TTC549 (cell line): ENCODE data around the gene PDE3A.

Source experiments
- FAIRE-seq: peaks from 2 replicates; lab custom pipeline; 2012; peaks lifted over from hg19 to GRCh38; lab: Jason Lieb, UNC

PDE3A gene

GRCh38 chr12:20458011-20458410 lies 89.7 kb downstream of the PDE3A start:
- FAIRE-seq = no peak

- no peak for FAIRE-seq
These were observed 91.6 kb downstream of the PDE3A start for GRCh38 chr12:20459920-20460319.

GRCh38 chr12:20460956-20461355 lies 92.6 kb downstream of the PDE3A start:
- FAIRE-seq = no peak

- FAIRE-seq = peak; percentile 38
These were observed 95.7 kb downstream of the PDE3A start for GRCh38 chr12:20463913-20464524.

- no peak for FAIRE-seq
These were observed 101.0 kb downstream of the PDE3A start for GRCh38 chr12:20469300-20469699.

GRCh38 chr12:20469756-20470155 lies 101.4 kb downstream of the PDE3A start:
- FAIRE-seq = no peak

- no peak for FAIRE-seq
These were observed 103.9 kb downstream of the PDE3A start for GRCh38 chr12:20472102-20472782.

- FAIRE-seq = no peak
These were observed 104.8 kb downstream of the PDE3A start for GRCh38 chr12:20473133-20473532.

- FAIRE-seq = no peak
These were observed 105.7 kb downstream of the PDE3A start for GRCh38 chr12:20474016-20474415.

GRCh38 chr12:20474443-20474842 lies 106.1 kb downstream of the PDE3A start:
- FAIRE-seq = no peak

GRCh38 chr12:20475542-20475941 lies 107.2 kb downstream of the PDE3A start:
- FAIRE-seq = no peak

- no peak for FAIRE-seq
These were observed 108.2 kb downstream of the PDE3A start for GRCh38 chr12:20476551-20476950.

GRCh38 chr12:20477255-20477654 lies 108.9 kb downstream of the PDE3A start:
- no peak for FAIRE-seq

- FAIRE-seq = no peak
These were observed 109.3 kb downstream of the PDE3A start for GRCh38 chr12:20477672-20478071.

- no peak for FAIRE-seq
These were observed 114.2 kb downstream of the PDE3A start for GRCh38 chr12:20482491-20483054.

GRCh38 chr12:20483776-20484175 lies 115.4 kb downstream of the PDE3A start:
- no peak for FAIRE-seq

GRCh38 chr12:20486233-20486632 lies 117.9 kb downstream of the PDE3A start:
- FAIRE-seq = no peak

- FAIRE-seq = no peak
These were observed 119.2 kb downstream of the PDE3A start for GRCh38 chr12:20487519-20487918.

- FAIRE-seq = no peak
These were observed 121.3 kb downstream of the PDE3A start for GRCh38 chr12:20489645-20490044.

- no peak for FAIRE-seq
These were observed 121.9 kb downstream of the PDE3A start for GRCh38 chr12:20490213-20490612.

- FAIRE-seq = no peak
These were observed 123.0 kb downstream of the PDE3A start for GRCh38 chr12:20491290-20491689.

GRCh38 chr12:20492251-20492760 lies 124.0 kb downstream of the PDE3A start:
- FAIRE-seq = no peak

GRCh38 chr12:20493934-20494333 lies 125.6 kb downstream of the PDE3A start:
- FAIRE-seq = no peak

GRCh38 chr12:20494851-20495250 lies 126.5 kb downstream of the PDE3A start:
- FAIRE-seq = no peak
